Psoas muscle (tissue), 8 donors: ENCODE data around the gene NUDT4B. TPM values are rescaled to one million over a fixed set of nuclear protein-coding genes. Genes with fewer than 3 reads are reported as not detected.
"Not testable (repeated sequence)": the region's sequence is repeated elsewhere in the genome, so short reads cannot be mapped to it uniquely, and the experiment has no call there.

ENCODE experiments used
- ATAC-seq, 4 donors: fragments of 200-7000 bp; cut with Tn5 transposase; one replicate each; pipeline ENCODE4 v1.9.1; 2020; ENCODE audit warnings: moderate library complexity in 3 of 4, mild to moderate bottlenecking in 2 of 4
- DNase-seq, 2 donors: peaks; one replicate each; pipeline ENCODE4 v3.0.0-alpha.2; 2020
- H3K27ac ChIP-seq: fragments of 200-600 bp; one replicate; pipeline ENCODE4 v1.8.0; 2022
- H3K27me3 ChIP-seq, 3 donors: fragments of 200-600 bp in 1 of 3; one replicate each; pipeline versions ENCODE4 v1.6.1 to v1.8.0; 2013 to 2022; ENCODE audit warnings: low read length in 2 of 3, mild to moderate bottlenecking in 2 of 3, moderate library complexity in 1 of 3; ENCODE audit not compliant: insufficient read depth in 3 of 3
- H3K36me3 ChIP-seq, 2 donors: fragments of 200-600 bp in 1 of 2; one replicate each; pipeline versions ENCODE4 v1.6.1 to v1.8.0; 2013 to 2022; ENCODE audit warnings: low read depth in 1 of 2, mild to moderate bottlenecking in 1 of 2, moderate library complexity in 1 of 2; ENCODE audit not compliant: insufficient read depth in 1 of 2
- H3K4me1 ChIP-seq: fragments of 200-600 bp; one replicate; pipeline ENCODE4 v1.8.0; 2022
- H3K4me3 ChIP-seq: fragments of 200-600 bp; one replicate; pipeline ENCODE4 v1.8.0; 2022; ENCODE audit warnings: mild to moderate bottlenecking
- H3K9me3 ChIP-seq: fragments of 200-600 bp; one replicate; pipeline ENCODE4 v1.8.0; 2022
- WGBS, 3 donors: extraction: QIAGEN DNeasy Blood & Tissue Kit; methylation state at CpG; one replicate each; pipeline versions ENCODE4 v1.1.6 to v1.1.7; 2013; 5-methylcytosine and 5-hydroxymethylcytosine counted together
- intact Hi-C, 2 donors: fragments of 100-400 bp; cut with DNase I; formaldehyde crosslinking; loops; one replicate each; pipeline versions ENCODE4 v1.11.0 to v1.14.2; 2022
- long read RNA-seq, 2 donors: library from polyadenylated mRNA; unstranded; transcript quantifications; one replicate each; pipeline ENCODE4 v2.0.0, GENCODE V29; 2021
- polyA plus RNA-seq, 3 donors: library from polyadenylated mRNA; stranded (reverse); fragments of 200-250 nt; gene quantifications; one replicate each; pipeline ENCODE4 v1.2.3, GENCODE V29; 2013
- total RNA-seq, 4 donors: library from RNA; stranded (reverse); fragmentation: NEBNext Ultra II Directional in 2 of 4; extraction: Animal tissue kit (Norgen Biotek cat#: 25700) in 2 of 4; gene quantifications; one replicate each; pipeline versions ENCODE4 v1.2.1 to v1.2.4, GENCODE V29; 2021 to 2023
- donor health status: healthy with polysubstance abuse.
- donor health status: DM: no; HTN: no; CAD: no; lungs with moderate emphysema.
- donor health status: Bipolar disorder and iron deficiency.
- donor health status: healthy.
- donor health status: DM: yes; HTN: yes; CAD: no.
- donor health status: DM: no; HTN: no; CAD: no.
- donor health status: DM: no; HTN: no; CAD: no.
- donor health status: DM: yes; HTN: yes; CAD: no.

Gene NUDT4B
- total RNA-seq (1 to 10 TPM in 1 of 4 donors, under 1 TPM in 2, not detected in 1; 0.45 to 1.5 (median 0.84) TPM), polyA plus RNA-seq (10 to 100 TPM; 10.2 to 29.8 (median 12.5) TPM)
- long read RNA-seq, donor 1, partial matches to known transcripts = 0 of 1 reads
- long read RNA-seq, donor 1, other reads (novel, unspliced or antisense) = 0 of 1 reads
- long read RNA-seq, donor 2, partial matches to known transcripts = 0 of 3 reads
- long read RNA-seq, donor 2, other reads (novel, unspliced or antisense) = 0 of 3 reads

GRCh38 chr1:148748563-148749334, at the start of gene NUDT4B:
Gene NUDT4B, plus strand, starts transcription at chr1:148748774. Its CDS starts 179 bp downstream, at chr1:148748953.
- intact Hi-C loops, DNase-seq, H3K9me3 ChIP-seq, H3K4me3 ChIP-seq, H3K27me3 ChIP-seq, H3K36me3 ChIP-seq, H3K27ac ChIP-seq, H3K4me1 ChIP-seq: not testable (repeated sequence)
- peak; percentile 74 to 84 (median 76) for ATAC-seq
- WGBS, 3 donors = no CpG with 5 or more reads among the region's 68 CpGs

GRCh38 chr1:148699357-148699756, 49.2 kb upstream of the NUDT4B start:
- H3K9me3 ChIP-seq, intact Hi-C loops, H3K36me3 ChIP-seq, H3K4me1 ChIP-seq, ATAC-seq, H3K27ac ChIP-seq, H3K4me3 ChIP-seq, DNase-seq, H3K27me3 ChIP-seq: not testable (repeated sequence)
- WGBS, 3 donors = no CpG with 5 or more reads among the region's 5 CpGs

GRCh38 chr1:148702242-148702641, 46.3 kb upstream of the NUDT4B start:
- H3K9me3 ChIP-seq, H3K36me3 ChIP-seq, H3K4me1 ChIP-seq, H3K27ac ChIP-seq, DNase-seq, H3K4me3 ChIP-seq, intact Hi-C loops, ATAC-seq, H3K27me3 ChIP-seq: not testable (repeated sequence)
- no CpG with 5 or more reads among the region's 1 CpG for WGBS, 3 donors

GRCh38 chr1:148703973-148704591, 44.5 kb upstream of the NUDT4B start:
- ATAC-seq, H3K4me3 ChIP-seq, intact Hi-C loops, H3K9me3 ChIP-seq, DNase-seq, H3K27me3 ChIP-seq, H3K36me3 ChIP-seq, H3K4me1 ChIP-seq, H3K27ac ChIP-seq: not testable (repeated sequence)
- WGBS, 3 donors = no CpG with 5 or more reads among the region's 5 CpGs

- ATAC-seq, H3K9me3 ChIP-seq, H3K4me1 ChIP-seq, DNase-seq, H3K4me3 ChIP-seq, H3K36me3 ChIP-seq, intact Hi-C loops, H3K27ac ChIP-seq, H3K27me3 ChIP-seq: not testable (repeated sequence)
- 25 to 58% (median 36%) methylated on average over 1 of the region's 4 CpGs for WGBS, 3 donors
These were observed 43.1 kb upstream of the NUDT4B start for GRCh38 chr1:148705316-148705948.

GRCh38 chr1:148708779-148709333, 39.7 kb upstream of the NUDT4B start:
- ATAC-seq, H3K36me3 ChIP-seq, H3K4me1 ChIP-seq, H3K9me3 ChIP-seq, H3K4me3 ChIP-seq, intact Hi-C loops, H3K27me3 ChIP-seq, DNase-seq, H3K27ac ChIP-seq: not testable (repeated sequence)
- WGBS, 3 donors = no CpG with 5 or more reads among the region's 1 CpG

- H3K9me3 ChIP-seq, H3K27me3 ChIP-seq, H3K36me3 ChIP-seq, intact Hi-C loops, ATAC-seq, H3K4me3 ChIP-seq, DNase-seq, H3K27ac ChIP-seq, H3K4me1 ChIP-seq: not testable (repeated sequence)
- no CpG with 5 or more reads among the region's 8 CpGs for WGBS, 3 donors
These were observed 37.6 kb upstream of the NUDT4B start for GRCh38 chr1:148710772-148711523.

GRCh38 chr1:148712353-148712752, 36.2 kb upstream of the NUDT4B start:
- not testable (repeated sequence) for H3K9me3 ChIP-seq

GRCh38 chr1:148715518-148715917, 33.1 kb upstream of the NUDT4B start:
- intact Hi-C loops, H3K4me1 ChIP-seq, H3K27me3 ChIP-seq, ATAC-seq, H3K36me3 ChIP-seq, DNase-seq, H3K4me3 ChIP-seq, H3K27ac ChIP-seq, H3K9me3 ChIP-seq: not testable (repeated sequence)
- WGBS, 3 donors = no CpG with 5 or more reads among the region's 3 CpGs

More at GRCh38 chr1:148712353-148712752, 36.2 kb upstream of the NUDT4B start:
- H3K36me3 ChIP-seq, DNase-seq, H3K4me3 ChIP-seq, intact Hi-C loops, H3K27me3 ChIP-seq, H3K27ac ChIP-seq, H3K4me1 ChIP-seq, ATAC-seq: not testable (repeated sequence)
- WGBS, 3 donors = 35 to 67% (median 43%) methylated on average over 1 of the region's 1 CpG

- whole genome bisulfite sequencing, 3 donors = no CpG with 5 or more reads among the region's 1 CpG
- H3K36me3 ChIP-seq, H3K4me3 ChIP-seq, H3K9me3 ChIP-seq, DNase-seq, intact Hi-C loops, H3K4me1 ChIP-seq, ATAC-seq, H3K27ac ChIP-seq, H3K27me3 ChIP-seq: not testable (repeated sequence)
These were observed 31.5 kb upstream of the NUDT4B start for GRCh38 chr1:148716966-148717520.
